Measurements from ENCODE around the gene MAPK1.

DNA sequence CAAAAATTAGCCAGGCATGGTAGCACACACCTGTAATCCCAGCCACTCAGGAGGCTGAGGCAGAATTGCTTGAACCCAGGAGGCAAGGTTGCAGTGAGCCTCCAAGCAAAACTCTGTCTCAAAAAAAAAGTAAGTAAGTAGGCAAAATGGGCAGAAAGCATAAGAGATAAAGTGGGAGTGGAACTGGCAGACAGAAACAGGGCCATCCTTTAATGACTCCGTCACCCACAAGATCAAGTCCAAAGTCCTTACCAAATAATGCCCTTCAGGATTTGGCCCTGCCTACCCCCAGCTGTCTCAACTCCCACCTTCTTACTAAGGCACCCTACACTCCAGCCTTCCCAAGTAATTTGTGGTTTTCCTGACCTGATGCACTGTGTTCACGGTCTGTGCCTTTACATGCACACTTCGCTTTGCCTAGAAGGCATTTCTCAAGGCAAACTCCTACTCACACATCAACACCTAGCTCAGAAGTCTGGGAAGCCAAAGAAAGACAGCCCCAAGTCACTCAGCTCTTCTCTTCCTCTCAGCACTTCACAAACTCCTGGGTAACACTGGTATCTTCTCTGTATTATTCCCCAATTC lies 6.1 kb downstream of the MAPK1 start:
- TF ChIP-seq ZNF785 (tag by site-specific recombination; IDR thresholded peaks at IDR 0.05) (no peak), ZNF776 (tag by site-specific recombination; IDR thresholded peaks at IDR 0.05; ENCODE audit: borderline replicate concordance) (no peak), ZNF174 (tag by site-specific recombination; IDR thresholded peaks at IDR 0.05) (no peak), BCL11A (tag by site-specific recombination; IDR thresholded peaks at IDR 0.05; ENCODE audit: low read depth) (no peak)
- TF ChIP-seq, protein P1, sequence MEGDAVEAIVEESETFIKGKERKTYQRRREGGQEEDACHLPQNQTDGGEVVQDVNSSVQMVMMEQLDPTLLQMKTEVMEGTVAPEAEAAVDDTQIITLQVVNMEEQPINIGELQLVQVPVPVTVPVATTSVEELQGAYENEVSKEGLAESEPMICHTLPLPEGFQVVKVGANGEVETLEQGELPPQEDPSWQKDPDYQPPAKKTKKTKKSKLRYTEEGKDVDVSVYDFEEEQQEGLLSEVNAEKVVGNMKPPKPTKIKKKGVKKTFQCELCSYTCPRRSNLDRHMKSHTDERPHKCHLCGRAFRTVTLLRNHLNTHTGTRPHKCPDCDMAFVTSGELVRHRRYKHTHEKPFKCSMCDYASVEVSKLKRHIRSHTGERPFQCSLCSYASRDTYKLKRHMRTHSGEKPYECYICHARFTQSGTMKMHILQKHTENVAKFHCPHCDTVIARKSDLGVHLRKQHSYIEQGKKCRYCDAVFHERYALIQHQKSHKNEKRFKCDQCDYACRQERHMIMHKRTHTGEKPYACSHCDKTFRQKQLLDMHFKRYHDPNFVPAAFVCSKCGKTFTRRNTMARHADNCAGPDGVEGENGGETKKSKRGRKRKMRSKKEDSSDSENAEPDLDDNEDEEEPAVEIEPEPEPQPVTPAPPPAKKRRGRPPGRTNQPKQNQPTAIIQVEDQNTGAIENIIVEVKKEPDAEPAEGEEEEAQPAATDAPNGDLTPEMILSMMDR (tag by site-specific recombination; IDR thresholded peaks at IDR 0.05), result no peak
- TF ChIP-seq, protein P2, sequence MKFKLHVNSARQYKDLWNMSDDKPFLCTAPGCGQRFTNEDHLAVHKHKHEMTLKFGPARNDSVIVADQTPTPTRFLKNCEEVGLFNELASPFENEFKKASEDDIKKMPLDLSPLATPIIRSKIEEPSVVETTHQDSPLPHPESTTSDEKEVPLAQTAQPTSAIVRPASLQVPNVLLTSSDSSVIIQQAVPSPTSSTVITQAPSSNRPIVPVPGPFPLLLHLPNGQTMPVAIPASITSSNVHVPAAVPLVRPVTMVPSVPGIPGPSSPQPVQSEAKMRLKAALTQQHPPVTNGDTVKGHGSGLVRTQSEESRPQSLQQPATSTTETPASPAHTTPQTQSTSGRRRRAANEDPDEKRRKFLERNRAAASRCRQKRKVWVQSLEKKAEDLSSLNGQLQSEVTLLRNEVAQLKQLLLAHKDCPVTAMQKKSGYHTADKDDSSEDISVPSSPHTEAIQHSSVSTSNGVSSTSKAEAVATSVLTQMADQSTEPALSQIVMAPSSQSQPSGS (tag by site-specific recombination; IDR thresholded peaks at IDR 0.05; ENCODE audit: low read depth), result no peak

All from HEK293 (cell line).